HG03520 (cell line): Measurements from ENCODE around the gene CFAP206.

Source experiments
- ATAC-seq: cut with Tn5 transposase; IDR thresholded peaks from one replicate; pipeline ENCODE4 v1.9.1; 2021; ENCODE audit warnings: mild to moderate bottlenecking, moderate library complexity; ENCODE audit not compliant: unreplicated experiment

Gene CFAP206

DNA sequence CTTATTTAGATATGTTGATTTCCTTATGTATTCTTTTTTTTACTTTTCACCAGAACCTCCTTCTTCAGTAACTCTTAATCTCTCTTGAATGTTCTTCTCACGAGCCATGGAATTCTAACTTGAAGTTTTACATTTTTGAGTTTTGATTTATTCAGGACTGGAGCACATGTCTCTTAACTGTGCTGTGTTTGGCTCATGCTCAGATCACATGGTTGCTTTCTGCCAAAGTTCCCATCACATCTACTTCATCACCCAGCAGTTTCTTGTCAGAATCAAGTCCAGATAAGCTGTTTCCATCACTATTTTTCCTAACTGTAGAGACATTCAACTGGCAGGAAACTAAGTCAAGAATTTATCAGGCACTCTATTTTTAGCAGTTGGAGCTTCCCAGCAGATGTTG lies 96.7 kb downstream of the CFAP206 start:
- no peak for ATAC-seq
